ENCODE results near the gene LAMA5. TPM values are rescaled to one million over a fixed set of nuclear protein-coding genes. Genes with fewer than 3 reads are reported as not detected.

LAMA5 gene
- total and polyA plus RNA-seq, 4 donors = 116 to 315 (median 244) TPM

GRCh38 chr20:62302341-62303061, 64.6 kb downstream of the LAMA5 start, which contains the start of gene ADRM1:
TSS of gene ADRM1 (plus strand) at chr20:62302997. CDS start at chr20:62303569, 572 bp downstream.
- ATAC-seq (ENCODE audit: insufficient read depth, low FRiP score) (peak; percentile 92), DNase-seq (peak; percentile 98 to 99 (median 98))
- WGBS, 2 donors = 0 to 1% methylated on average over 60 to 81 of the region's 81 CpGs
- peak within 1 kb of the TSS; percentile 89 for H3K4me3 ChIP-seq
- peaks cover 0 to 17% (median 8%) of the 10 kb centered on the region in 5 donors for H3K4me1 ChIP-seq (ENCODE audit: control insufficient read depth in 5 of 5, insufficient read depth in 5 of 5, low read length in 5 of 5)
- H3K27me3 ChIP-seq (ENCODE audit: control insufficient read depth in 3 of 3, insufficient read depth in 3 of 3, low read length in 2 of 3) = no peaks in the 10 kb centered on the region
- peak; percentile 75 for TF ChIP-seq CTCF (IDR thresholded peaks at IDR 0.05; ENCODE audit: control extremely low read depth, extremely low read depth)
- peak within 1 kb of the TSS; percentile 98 to 99 for H3K27ac ChIP-seq (ENCODE audit: low read depth in 1 of 2, low read length in 1 of 2)
- H3K9ac ChIP-seq (ENCODE audit: insufficient read depth in 1 of 2, low read length in 2 of 2) = peak within 1 kb of the TSS; percentile 51 to 61
- H3K9me3 ChIP-seq (ENCODE audit: control insufficient read depth in 4 of 4, insufficient read depth in 3 of 4, low read length in 3 of 4) = no peaks in the 10 kb centered on the region
- peaks cover 5 to 41% (median 18%) of the 10 kb centered on the region in 4 donors for H3K36me3 ChIP-seq (ENCODE audit: control insufficient read depth in 4 of 4, insufficient read depth in 4 of 4, low read length in 4 of 4)

DNA sequence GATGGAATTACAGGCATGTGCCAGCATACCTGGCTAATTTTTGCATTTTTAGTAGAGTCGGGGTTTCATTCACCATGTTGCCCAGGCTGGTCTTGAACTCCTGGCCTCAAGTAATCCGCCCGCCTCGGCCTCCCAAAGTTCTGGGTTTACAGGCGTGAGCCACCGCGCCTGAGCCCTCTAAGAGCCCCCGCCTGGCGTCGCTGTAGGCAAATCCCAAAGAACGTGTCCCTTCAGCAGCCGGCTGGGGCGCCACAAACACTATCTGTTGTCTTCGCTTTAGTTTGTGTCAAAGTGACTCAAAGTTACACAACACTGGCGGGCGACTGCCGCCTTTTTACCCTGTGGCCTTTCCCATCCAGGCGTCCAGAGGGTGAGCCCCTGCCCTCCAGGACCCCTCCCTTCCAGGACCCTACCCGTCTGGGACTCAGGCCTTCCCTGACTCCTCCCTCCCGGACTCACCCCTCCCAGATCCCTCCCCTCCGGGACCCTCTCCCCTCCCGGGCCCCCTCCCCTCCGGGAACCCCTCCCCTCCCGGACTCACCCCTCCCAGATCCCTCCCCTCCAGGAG, 65.3 kb downstream of the LAMA5 start:
- peaks cover 5 to 34% (median 14%) of the 10 kb centered on the region in 4 donors for H3K36me3 ChIP-seq (ENCODE audit: control insufficient read depth in 4 of 4, insufficient read depth in 4 of 4, low read length in 4 of 4)

GRCh38 chr20:62301111-62301668, 65.9 kb downstream of the LAMA5 start:
- peaks cover 7 to 30% (median 13%) of the 10 kb centered on the region in 4 donors for H3K36me3 ChIP-seq (ENCODE audit: control insufficient read depth in 4 of 4, insufficient read depth in 4 of 4, low read length in 4 of 4)
- no peak overlapping the region for H3K27ac ChIP-seq (ENCODE audit: low read depth in 1 of 2, low read length in 1 of 2)
- no peak for ATAC-seq (ENCODE audit: insufficient read depth, low FRiP score)

More for the DNA sequence above, 65.3 kb downstream of the LAMA5 start:
- Histone ChIP-seq H3K9ac (ENCODE audit: insufficient read depth in 1 of 2, low read length in 2 of 2) (no peak overlapping the region), H3K27ac (ENCODE audit: low read depth in 1 of 2, low read length in 1 of 2) (peak overlapping the region; percentile 98 to 99), H3K9me3 (ENCODE audit: control insufficient read depth in 4 of 4, insufficient read depth in 3 of 4, low read length in 3 of 4) (no peaks in the 10 kb centered on the region), H3K27me3 (ENCODE audit: control insufficient read depth in 3 of 3, insufficient read depth in 3 of 3, low read length in 2 of 3) (no peaks in the 10 kb centered on the region), H3K4me1 (ENCODE audit: control insufficient read depth in 5 of 5, insufficient read depth in 5 of 5, low read length in 5 of 5) (peaks cover 0 to 17% (median 8%) of the 10 kb centered on the region in 5 donors), H3K4me3 (no peak overlapping the region)
- WGBS, 2 donors = 2 to 3% methylated on average over 20 to 24 of the region's 24 CpGs
- peak; percentile 92 to 95 (median 94) for DNase-seq
- peak; percentile 98 for TF ChIP-seq CTCF (IDR thresholded peaks at IDR 0.05; ENCODE audit: control extremely low read depth, extremely low read depth)
- ATAC-seq (ENCODE audit: insufficient read depth, low FRiP score) = peak; percentile 54

More at GRCh38 chr20:62301111-62301668, 65.9 kb downstream of the LAMA5 start:
- Histone ChIP-seq H3K9ac (ENCODE audit: insufficient read depth in 1 of 2, low read length in 2 of 2) (no peak overlapping the region), H3K4me1 (ENCODE audit: control insufficient read depth in 5 of 5, insufficient read depth in 5 of 5, low read length in 5 of 5) (peaks cover 0 to 17% (median 8%) of the 10 kb centered on the region in 5 donors), H3K9me3 (ENCODE audit: control insufficient read depth in 4 of 4, insufficient read depth in 3 of 4, low read length in 3 of 4) (no peaks in the 10 kb centered on the region), H3K27me3 (ENCODE audit: control insufficient read depth in 3 of 3, insufficient read depth in 3 of 3, low read length in 2 of 3) (no peaks in the 10 kb centered on the region), H3K4me3 (no peak overlapping the region)
- DNase-seq = no peak
- TF ChIP-seq CTCF (IDR thresholded peaks at IDR 0.05; ENCODE audit: control extremely low read depth, extremely low read depth) = no peak
- WGBS, 2 donors = 84 to 91% methylated on average over 11 of the region's 11 CpGs
